Liver (tissue), 3 donors: ENCODE measurements around the gene C18orf54.
A peak's percentile ranks its signal among the peaks of the same experiment; 100 is the strongest.

Source experiments
- ATF3 ChIP-seq: IDR thresholded peaks from 2 replicates; pipeline ENCODE4 v1.6.1; 2016; ENCODE audit warnings: antibody characterized with exemption
- CTCF ChIP-seq: fragments of 150-350 bp; IDR thresholded peaks from 2 replicates; pipeline ENCODE4 v1.5.1; 2017; ENCODE audit warnings: improper control_type of control experiment, low read depth, low read length; ENCODE audit not compliant: missing input control
- EGR1 ChIP-seq, 2 donors: IDR thresholded peaks; 2 replicates each; pipeline ENCODE4 v1.6.1; 2016 to 2018; ENCODE audit warnings: antibody characterized with exemption in 2 of 2, low read depth in 2 of 2
- GABPA ChIP-seq, 2 donors: IDR thresholded peaks in 1 of 2; conservative IDR thresholded peaks in 1 of 2; 2 replicates each; pipeline ENCODE4 v1.6.1; 2016; ENCODE audit warnings: antibody characterized with exemption in 2 of 2, mild to moderate bottlenecking in 1 of 2, moderate library complexity in 1 of 2
- JUND ChIP-seq, 2 donors: IDR thresholded peaks; 2 replicates each; pipeline ENCODE4 v1.6.1; 2016; ENCODE audit warnings: antibody characterized with exemption in 2 of 2
- MAX ChIP-seq: IDR thresholded peaks from 2 replicates; pipeline ENCODE4 v1.6.1; 2016; ENCODE audit warnings: antibody characterized with exemption
- NR2F2 ChIP-seq: IDR thresholded peaks from 2 replicates; pipeline ENCODE4 v1.6.1; 2016; ENCODE audit warnings: antibody characterized with exemption
- RAD21 ChIP-seq, 2 donors: IDR thresholded peaks; 2 replicates each; pipeline ENCODE4 v1.6.1; 2016; ENCODE audit warnings: antibody characterized with exemption in 2 of 2, mild to moderate bottlenecking in 2 of 2
- REST ChIP-seq: IDR thresholded peaks from 2 replicates; pipeline ENCODE4 v1.6.1; 2016; ENCODE audit warnings: antibody characterized with exemption, mild to moderate bottlenecking
- SP1 ChIP-seq: IDR thresholded peaks from 2 replicates; pipeline ENCODE4 v1.6.1; 2018; ENCODE audit warnings: antibody characterized with exemption, mild to moderate bottlenecking
- TAF1 ChIP-seq: conservative IDR thresholded peaks from 2 replicates; pipeline ENCODE4 v1.6.1; 2016; ENCODE audit warnings: antibody characterized with exemption, mild to moderate bottlenecking
- YY1 ChIP-seq: IDR thresholded peaks from 2 replicates; pipeline ENCODE4 v1.6.1; 2016; ENCODE audit warnings: antibody characterized with exemption, mild to moderate bottlenecking
- donor health status: healthy.
- donor health status: healthy.

GRCh38 chr18:54392543-54393023, 34.9 kb downstream of the C18orf54 start:
- TF ChIP-seq TAF1 (no peak), CTCF (peak; percentile 74), YY1 (no peak), GABPA (IDR thresholded peaks at IDR 0.05 in 1 of 2, conservative IDR thresholded peaks at IDR 0.05 in 1 of 2) (no peak), MAX (no peak), RAD21 (IDR thresholded peaks at IDR 0.05) (peak; percentile 73 to 82), JUND (IDR thresholded peaks at IDR 0.05) (no peak), REST (no peak), ATF3 (no peak), NR2F2 (no peak), SP1 (no peak), EGR1 (IDR thresholded peaks at IDR 0.05; ENCODE audit: low read depth in 2 of 2) (no peak)
